Measurements from ENCODE around the gene LOXL1.

Gene LOXL1

GRCh38 chr15:73983211-73983727, 57.0 kb downstream of the LOXL1 start:
- Histone ChIP-seq H3K9ac (ENCODE audit: low read length) (no peak overlapping the region), H3K9me3 (ENCODE audit: control insufficient read depth, low read depth, low read length) (no peaks in the 10 kb centered on the region), H3K27me3 (ENCODE audit: control insufficient read depth, insufficient read depth, low read length) (no peaks in the 10 kb centered on the region), H3K36me3 (ENCODE audit: control insufficient read depth, low read depth, low read length) (no peaks in the 10 kb centered on the region), H3K27ac (ENCODE audit: low read length) (no peak overlapping the region), H3K4me1 (ENCODE audit: control insufficient read depth, low read depth, low read length) (no peaks in the 10 kb centered on the region), H3K4me3 (ENCODE audit: low read length) (no peak overlapping the region)

- no peaks in the 10 kb centered on the region for H3K9me3 ChIP-seq (ENCODE audit: control insufficient read depth, low read depth, low read length)
- H3K4me1 ChIP-seq (ENCODE audit: control insufficient read depth, low read depth, low read length) = no peaks in the 10 kb centered on the region
- H3K4me3 ChIP-seq (ENCODE audit: low read length) = no peak overlapping the region
- no peak overlapping the region for H3K27ac ChIP-seq (ENCODE audit: low read length)
- H3K27me3 ChIP-seq (ENCODE audit: control insufficient read depth, insufficient read depth, low read length) = no peaks in the 10 kb centered on the region
- no peaks in the 10 kb centered on the region for H3K36me3 ChIP-seq (ENCODE audit: control insufficient read depth, low read depth, low read length)
- no peak overlapping the region for H3K9ac ChIP-seq (ENCODE audit: low read length)
Measured at GRCh38 chr15:73983773-73984172, 57.5 kb downstream of the LOXL1 start.

- no peaks in the 10 kb centered on the region for H3K9me3 ChIP-seq (ENCODE audit: control insufficient read depth, low read depth, low read length)
- H3K4me1 ChIP-seq (ENCODE audit: control insufficient read depth, low read depth, low read length) = no peaks in the 10 kb centered on the region
- H3K36me3 ChIP-seq (ENCODE audit: control insufficient read depth, low read depth, low read length) = no peaks in the 10 kb centered on the region
- H3K27ac ChIP-seq (ENCODE audit: low read length) = no peak overlapping the region
- H3K27me3 ChIP-seq (ENCODE audit: control insufficient read depth, insufficient read depth, low read length) = no peaks in the 10 kb centered on the region
- H3K4me3 ChIP-seq (ENCODE audit: low read length) = no peak overlapping the region
- H3K9ac ChIP-seq (ENCODE audit: low read length) = no peak overlapping the region
Measured at GRCh38 chr15:73984208-73984979, 58.1 kb downstream of the LOXL1 start.

GRCh38 chr15:73985101-73985873, 59.0 kb downstream of the LOXL1 start:
- Histone ChIP-seq H3K4me1 (ENCODE audit: control insufficient read depth, low read depth, low read length) (no peaks in the 10 kb centered on the region), H3K36me3 (ENCODE audit: control insufficient read depth, low read depth, low read length) (no peaks in the 10 kb centered on the region), H3K9me3 (ENCODE audit: control insufficient read depth, low read depth, low read length) (no peaks in the 10 kb centered on the region), H3K27me3 (ENCODE audit: control insufficient read depth, insufficient read depth, low read length) (no peaks in the 10 kb centered on the region), H3K4me3 (ENCODE audit: low read length) (no peak overlapping the region), H3K27ac (ENCODE audit: low read length) (no peak overlapping the region), H3K9ac (ENCODE audit: low read length) (no peak overlapping the region)

- no peak overlapping the region for H3K9ac ChIP-seq (ENCODE audit: low read length)
- H3K9me3 ChIP-seq (ENCODE audit: control insufficient read depth, low read depth, low read length) = no peaks in the 10 kb centered on the region
- H3K36me3 ChIP-seq (ENCODE audit: control insufficient read depth, low read depth, low read length) = no peaks in the 10 kb centered on the region
- H3K4me1 ChIP-seq (ENCODE audit: control insufficient read depth, low read depth, low read length) = no peaks in the 10 kb centered on the region
- no peak overlapping the region for H3K27ac ChIP-seq (ENCODE audit: low read length)
- no peak overlapping the region for H3K4me3 ChIP-seq (ENCODE audit: low read length)
- no peaks in the 10 kb centered on the region for H3K27me3 ChIP-seq (ENCODE audit: control insufficient read depth, insufficient read depth, low read length)
Measured at GRCh38 chr15:73986055-73986775, 60.0 kb downstream of the LOXL1 start.

- H3K27ac ChIP-seq (ENCODE audit: low read length) = no peak overlapping the region
- H3K36me3 ChIP-seq (ENCODE audit: control insufficient read depth, low read depth, low read length) = no peaks in the 10 kb centered on the region
- H3K9me3 ChIP-seq (ENCODE audit: control insufficient read depth, low read depth, low read length) = no peaks in the 10 kb centered on the region
- no peak overlapping the region for H3K9ac ChIP-seq (ENCODE audit: low read length)
- no peaks in the 10 kb centered on the region for H3K4me1 ChIP-seq (ENCODE audit: control insufficient read depth, low read depth, low read length)
- H3K4me3 ChIP-seq (ENCODE audit: low read length) = no peak overlapping the region
- H3K27me3 ChIP-seq (ENCODE audit: control insufficient read depth, insufficient read depth, low read length) = no peaks in the 10 kb centered on the region
Measured at GRCh38 chr15:73986776-73987056, 60.5 kb downstream of the LOXL1 start.

- no peak overlapping the region for H3K9ac ChIP-seq (ENCODE audit: low read length)
- H3K27me3 ChIP-seq (ENCODE audit: control insufficient read depth, insufficient read depth, low read length) = no peaks in the 10 kb centered on the region
- no peaks in the 10 kb centered on the region for H3K9me3 ChIP-seq (ENCODE audit: control insufficient read depth, low read depth, low read length)
- no peak overlapping the region for H3K27ac ChIP-seq (ENCODE audit: low read length)
- H3K4me1 ChIP-seq (ENCODE audit: control insufficient read depth, low read depth, low read length) = no peaks in the 10 kb centered on the region
- no peaks in the 10 kb centered on the region for H3K36me3 ChIP-seq (ENCODE audit: control insufficient read depth, low read depth, low read length)
- no peak overlapping the region for H3K4me3 ChIP-seq (ENCODE audit: low read length)
Measured at GRCh38 chr15:73987250-73987649, 61.0 kb downstream of the LOXL1 start.

- peaks cover 3% of the 10 kb centered on the region for H3K4me1 ChIP-seq (ENCODE audit: control insufficient read depth, low read depth, low read length)
- no peak overlapping the region for H3K27ac ChIP-seq (ENCODE audit: low read length)
- H3K36me3 ChIP-seq (ENCODE audit: control insufficient read depth, low read depth, low read length) = no peaks in the 10 kb centered on the region
- no peak overlapping the region for H3K4me3 ChIP-seq (ENCODE audit: low read length)
- no peaks in the 10 kb centered on the region for H3K9me3 ChIP-seq (ENCODE audit: control insufficient read depth, low read depth, low read length)
- H3K9ac ChIP-seq (ENCODE audit: low read length) = no peak overlapping the region
- no peaks in the 10 kb centered on the region for H3K27me3 ChIP-seq (ENCODE audit: control insufficient read depth, insufficient read depth, low read length)
Measured at GRCh38 chr15:73987681-73988444, 61.6 kb downstream of the LOXL1 start.

GRCh38 chr15:73988445-73988969, 62.2 kb downstream of the LOXL1 start:
- no peaks in the 10 kb centered on the region for H3K36me3 ChIP-seq (ENCODE audit: control insufficient read depth, low read depth, low read length)
- H3K9me3 ChIP-seq (ENCODE audit: control insufficient read depth, low read depth, low read length) = no peaks in the 10 kb centered on the region
- no peak overlapping the region for H3K27ac ChIP-seq (ENCODE audit: low read length)
- no peak overlapping the region for H3K9ac ChIP-seq (ENCODE audit: low read length)
- H3K4me1 ChIP-seq (ENCODE audit: control insufficient read depth, low read depth, low read length) = peaks cover 3% of the 10 kb centered on the region
- H3K27me3 ChIP-seq (ENCODE audit: control insufficient read depth, insufficient read depth, low read length) = peaks cover 5% of the 10 kb centered on the region
- no peak overlapping the region for H3K4me3 ChIP-seq (ENCODE audit: low read length)

GRCh38 chr15:73989001-73989798, 62.9 kb downstream of the LOXL1 start:
- H3K9ac ChIP-seq (ENCODE audit: low read length) = no peak overlapping the region
- H3K27me3 ChIP-seq (ENCODE audit: control insufficient read depth, insufficient read depth, low read length) = peaks cover 5% of the 10 kb centered on the region
- H3K27ac ChIP-seq (ENCODE audit: low read length) = no peak overlapping the region
- peaks cover 7% of the 10 kb centered on the region for H3K4me1 ChIP-seq (ENCODE audit: control insufficient read depth, low read depth, low read length)
- H3K4me3 ChIP-seq (ENCODE audit: low read length) = no peak overlapping the region
- H3K9me3 ChIP-seq (ENCODE audit: control insufficient read depth, low read depth, low read length) = no peaks in the 10 kb centered on the region
- H3K36me3 ChIP-seq (ENCODE audit: control insufficient read depth, low read depth, low read length) = no peaks in the 10 kb centered on the region
